BLaER1 (cell line): ENCODE measurements around the gene CEBPA.
A peak's percentile ranks its signal among the peaks of the same experiment; 100 is the strongest.
"Not testable (repeated sequence)": the region's sequence is repeated elsewhere in the genome, so short reads cannot be mapped to it uniquely, and the experiment has no call there.

Experiments used
- H3K27ac ChIP-seq: shearing (Covaris generic); formaldehyde crosslinking; 2 replicates; pipeline ENCODE4 v1.8.1; 2022
- H3K27me3 ChIP-seq: shearing (Covaris generic); formaldehyde crosslinking; 2 replicates; pipeline ENCODE4 v1.8.1; 2022
- H3K36me3 ChIP-seq: shearing (Covaris generic); formaldehyde crosslinking; 2 replicates; pipeline ENCODE4 v1.8.1; 2022
- H3K4me1 ChIP-seq: shearing (Covaris generic); formaldehyde crosslinking; 2 replicates; pipeline ENCODE4 v1.8.1; 2022
- H3K4me2 ChIP-seq: shearing (Covaris generic); formaldehyde crosslinking; 2 replicates; pipeline ENCODE4 v1.8.1; 2022
- H3K4me3 ChIP-seq: shearing (Covaris generic); formaldehyde crosslinking; 2 replicates; pipeline ENCODE4 v1.8.1; 2022
- H3K9ac ChIP-seq: shearing (Covaris generic); formaldehyde crosslinking; 2 replicates; pipeline ENCODE4 v1.8.1; 2022
- H3K9me3 ChIP-seq: shearing (Covaris generic); formaldehyde crosslinking; 2 replicates; pipeline ENCODE4 v1.8.1; 2022
- H4K20me1 ChIP-seq: shearing (Covaris generic); formaldehyde crosslinking; 2 replicates; pipeline ENCODE4 v1.8.1; 2022
- Cebpa-rat ChIP-seq: shearing (Covaris generic); IDR thresholded peaks from 2 replicates; pipeline ENCODE4 v1.8.1; 2022

CEBPA gene

DNA sequence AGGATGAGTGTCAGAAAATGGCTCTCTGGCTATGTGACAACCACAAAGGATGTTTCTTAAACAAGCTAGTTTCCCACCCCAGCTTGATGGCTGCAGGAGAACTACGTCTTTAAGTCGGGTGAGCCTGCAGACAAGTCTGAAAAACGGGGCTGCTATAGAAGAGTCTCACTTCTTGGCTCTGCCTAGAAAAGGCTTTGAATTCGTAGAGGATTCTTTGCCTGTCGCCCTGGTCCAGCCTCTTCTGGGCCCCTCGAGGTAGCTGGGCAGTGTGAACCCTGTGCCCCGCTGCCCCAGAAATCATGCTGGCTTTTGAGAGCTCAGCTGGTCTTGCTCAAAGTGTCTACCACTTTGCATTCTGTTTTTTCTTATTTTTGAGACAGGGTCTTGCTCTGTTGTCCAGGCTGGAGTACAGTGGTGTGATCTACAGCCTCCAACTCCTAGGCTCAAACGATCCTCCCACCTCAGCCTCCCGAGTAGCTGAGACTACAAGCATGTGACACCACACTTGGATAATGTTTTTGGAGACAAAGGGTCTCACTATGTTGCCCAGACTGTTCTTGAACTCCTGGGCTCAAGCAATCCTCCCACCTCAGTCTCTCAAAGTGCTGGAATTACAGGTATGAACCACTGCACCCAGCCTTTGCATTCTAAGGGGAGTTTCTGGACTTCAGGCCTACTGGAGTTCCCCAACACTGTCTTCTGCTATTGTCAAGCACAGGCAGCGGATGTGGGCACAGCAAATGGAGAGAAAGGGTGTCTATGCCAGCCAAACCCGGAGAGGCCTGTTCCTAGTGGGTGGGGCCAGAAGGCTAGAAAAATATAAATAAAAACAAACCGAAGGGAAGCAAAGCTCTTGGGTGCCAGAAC is 6.5 kb downstream of the CEBPA start:
- Histone ChIP-seq H3K9me3 (no peaks in the 10 kb centered on the region), H4K20me1 (peaks cover 24% of the 10 kb centered on the region), H3K9ac (no peak overlapping the region), H3K4me3 (no peak overlapping the region), H3K27ac (no peak overlapping the region), H3K4me2 (no peak overlapping the region), H3K27me3 (peaks cover 24% of the 10 kb centered on the region), H3K4me1 (peaks cover 52% of the 10 kb centered on the region), H3K36me3 (no peaks in the 10 kb centered on the region)
- no peak for TF ChIP-seq Cebpa-rat

- not testable (repeated sequence) for H3K27ac ChIP-seq
- peaks cover 44% of the 10 kb centered on the region for H3K4me1 ChIP-seq
These were observed 7.3 kb downstream of the CEBPA start for GRCh38 chr19:33295046-33295445.

DNA sequence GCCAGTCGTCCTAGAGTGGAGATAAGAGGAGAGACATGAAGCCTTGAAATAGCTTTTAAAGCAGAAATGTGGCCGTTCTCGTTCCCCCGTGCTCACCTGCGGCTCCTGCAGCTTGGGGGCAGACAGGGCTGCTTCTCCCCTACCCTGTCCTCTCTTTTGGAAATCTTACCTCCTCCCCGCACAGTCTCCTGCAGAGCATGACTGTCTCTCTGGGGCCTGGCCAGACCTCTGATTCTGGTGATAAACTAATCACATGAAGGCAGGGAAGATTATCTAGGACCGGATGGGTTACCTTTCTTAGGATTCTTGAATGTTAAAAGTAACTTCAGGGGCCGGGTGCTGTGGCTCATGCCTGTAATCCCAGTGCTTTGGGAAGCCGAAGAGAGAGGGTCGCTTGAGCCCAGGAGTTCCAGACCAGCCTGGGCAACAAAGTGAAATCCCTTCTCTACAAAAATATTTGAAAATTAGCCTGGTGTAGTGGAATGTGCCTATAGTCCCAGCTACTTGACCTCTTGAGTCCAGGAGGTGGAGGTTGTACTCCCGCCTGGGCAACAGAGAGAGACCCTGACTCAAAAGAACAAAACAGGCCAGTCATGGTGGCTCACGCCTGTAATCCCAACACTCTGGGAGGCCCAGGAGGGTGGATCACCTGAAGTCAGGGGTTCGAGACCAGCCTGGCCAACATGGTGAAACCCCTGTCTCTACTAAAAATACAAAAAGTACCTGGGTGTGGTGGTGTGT is 8.1 kb downstream of the CEBPA start:
- no peak for TF ChIP-seq Cebpa-rat
- peak overlapping the region; percentile 64 for H3K4me2 ChIP-seq
- no peak overlapping the region for H3K9ac ChIP-seq
- no peak overlapping the region for H3K4me3 ChIP-seq
- H4K20me1 ChIP-seq = peaks cover 8% of the 10 kb centered on the region
- peaks cover 12% of the 10 kb centered on the region for H3K9me3 ChIP-seq
- H3K36me3 ChIP-seq = no peaks in the 10 kb centered on the region
- no peak overlapping the region for H3K27ac ChIP-seq
- H3K4me1 ChIP-seq = peaks cover 42% of the 10 kb centered on the region
- H3K27me3 ChIP-seq = peaks cover 8% of the 10 kb centered on the region; the same call in 1 of the 2 replicates

More at GRCh38 chr19:33295046-33295445, 7.3 kb downstream of the CEBPA start:
- H3K4me2 ChIP-seq, H3K9ac ChIP-seq, H3K36me3 ChIP-seq, H3K4me3 ChIP-seq, H3K9me3 ChIP-seq: not testable (repeated sequence)
- peaks cover 16% of the 10 kb centered on the region for H4K20me1 ChIP-seq
- H3K27me3 ChIP-seq = peaks cover 16% of the 10 kb centered on the region

- H3K9ac ChIP-seq = no peak overlapping the region
These were observed 8.9 kb downstream of the CEBPA start for GRCh38 chr19:33293255-33294057.

DNA sequence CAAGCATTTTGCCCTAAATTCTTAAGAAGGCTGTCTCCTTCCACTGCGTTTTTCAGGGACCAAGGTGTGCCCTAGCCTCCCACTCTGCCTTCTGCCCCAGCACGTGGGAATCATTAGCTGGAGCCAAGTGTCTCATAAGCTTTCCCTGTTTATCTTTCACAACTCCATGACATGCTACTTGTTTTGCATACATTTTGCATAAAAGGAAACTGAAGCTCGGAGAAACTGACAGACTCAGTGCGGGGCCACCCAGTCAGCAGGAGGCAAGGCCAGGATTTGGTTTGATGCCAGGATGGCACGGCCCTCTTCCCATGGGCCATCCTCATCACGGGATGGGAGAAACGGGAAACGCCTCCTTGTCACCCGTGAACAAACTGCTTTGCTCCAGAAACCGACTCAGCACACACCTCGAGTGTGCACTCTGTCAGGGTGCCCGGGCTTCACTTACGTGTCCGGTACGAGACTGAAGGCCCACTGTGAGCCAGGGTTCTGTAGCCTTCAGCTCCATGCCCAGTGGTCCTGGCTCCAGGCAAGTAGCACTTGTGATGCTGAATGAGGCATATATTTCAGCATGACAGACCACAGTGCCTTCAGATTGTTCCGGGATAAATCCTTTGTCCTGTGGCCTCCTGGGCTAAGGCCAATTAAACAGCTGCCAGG is 9.6 kb downstream of the CEBPA start:
- H3K4me2 ChIP-seq = peak overlapping the region; percentile 64

More at GRCh38 chr19:33293255-33294057, 8.9 kb downstream of the CEBPA start:
- H3K27ac ChIP-seq = no peak overlapping the region
- no peak for TF ChIP-seq Cebpa-rat
- H3K4me3 ChIP-seq = no peak overlapping the region
- H4K20me1 ChIP-seq = peaks cover under 1% of the 10 kb centered on the region; the same call in 1 of the 2 replicates
- H3K9me3 ChIP-seq = peaks cover 20% of the 10 kb centered on the region
- H3K36me3 ChIP-seq = no peaks in the 10 kb centered on the region
- peaks cover 34% of the 10 kb centered on the region for H3K4me1 ChIP-seq
- peaks cover under 1% of the 10 kb centered on the region; the same call in 1 of the 2 replicates for H3K27me3 ChIP-seq
- peak overlapping the region; percentile 64 for H3K4me2 ChIP-seq

GRCh38 chr19:33291623-33292534 is 10.5 kb downstream of the CEBPA start:
- peaks cover 27% of the 10 kb centered on the region for H3K4me1 ChIP-seq
- no peaks in the 10 kb centered on the region for H3K27me3 ChIP-seq
- H3K36me3 ChIP-seq = no peaks in the 10 kb centered on the region
- H3K9me3 ChIP-seq = peaks cover 32% of the 10 kb centered on the region
- H4K20me1 ChIP-seq = no peaks in the 10 kb centered on the region
- TF ChIP-seq Cebpa-rat = no peak
- no peak overlapping the region for H3K4me3 ChIP-seq
- H3K4me2 ChIP-seq = peak overlapping the region; percentile 64; the same call in 1 of the 2 replicates
- H3K9ac ChIP-seq = no peak overlapping the region
- H3K27ac ChIP-seq = no peak overlapping the region

More for the DNA sequence above, 9.6 kb downstream of the CEBPA start:
- Histone ChIP-seq H3K9ac (no peak overlapping the region), H4K20me1 (no peaks in the 10 kb centered on the region), H3K36me3 (no peaks in the 10 kb centered on the region), H3K4me3 (no peak overlapping the region), H3K27me3 (no peaks in the 10 kb centered on the region), H3K4me1 (peaks cover 27% of the 10 kb centered on the region), H3K9me3 (peaks cover 27% of the 10 kb centered on the region), H3K27ac (no peak overlapping the region)
- no peak for TF ChIP-seq Cebpa-rat

GRCh38 chr19:33290956-33291622 is 11.2 kb downstream of the CEBPA start:
- H3K9me3 ChIP-seq = peaks cover 32% of the 10 kb centered on the region
- H3K9ac ChIP-seq = no peak overlapping the region
- no peak overlapping the region for H3K27ac ChIP-seq
- no peak for TF ChIP-seq Cebpa-rat
- H3K4me1 ChIP-seq = peaks cover 35% of the 10 kb centered on the region
- no peak overlapping the region for H3K4me3 ChIP-seq
- H3K27me3 ChIP-seq = no peaks in the 10 kb centered on the region
- no peak overlapping the region for H3K4me2 ChIP-seq
- no peaks in the 10 kb centered on the region for H3K36me3 ChIP-seq
- H4K20me1 ChIP-seq = no peaks in the 10 kb centered on the region
